ENCODE data around the gene REP15.
"Not testable (repeated sequence)": the region's sequence is repeated elsewhere in the genome, so short reads cannot be mapped to it uniquely, and the experiment has no call there.

Gene REP15

GRCh38 chr12:27710592-27711316 is 14.5 kb downstream of the REP15 start, which contains the start of gene MRPS35:
Gene MRPS35 (plus strand): TSS chr12:27710832. CDS start chr12:27710844, 12 bp downstream.
- TF ChIP-seq ZNF274 (IDR thresholded peaks at IDR 0.05; ENCODE audit: low read depth, low read length) = no peak
- peak within 1 kb of the TSS; percentile 93 for H3K4me3 ChIP-seq (ENCODE audit: low read length)

DNA sequence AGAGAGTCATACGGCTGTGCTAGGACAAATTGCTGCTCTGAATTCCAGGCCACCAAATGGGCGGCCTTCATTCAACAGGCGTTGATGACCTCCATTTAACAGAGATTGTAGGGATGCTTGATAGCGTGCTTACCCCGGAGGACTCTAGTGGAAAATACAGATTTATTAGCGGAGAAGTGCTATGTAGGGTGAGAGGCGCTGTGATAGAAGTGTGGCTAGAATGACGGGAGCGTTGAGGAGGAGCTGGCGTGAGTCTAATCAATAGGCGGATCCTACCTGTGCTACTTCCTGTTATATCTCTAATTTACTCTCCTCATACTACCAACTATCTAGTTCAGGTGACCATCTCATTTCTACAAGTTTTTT is 15.1 kb downstream of the REP15 start:
- H3K4me3 ChIP-seq (ENCODE audit: low read length) = peak overlapping the region; percentile 93
- TF ChIP-seq ZNF274 (IDR thresholded peaks at IDR 0.05; ENCODE audit: low read depth, low read length) = no peak

DNA sequence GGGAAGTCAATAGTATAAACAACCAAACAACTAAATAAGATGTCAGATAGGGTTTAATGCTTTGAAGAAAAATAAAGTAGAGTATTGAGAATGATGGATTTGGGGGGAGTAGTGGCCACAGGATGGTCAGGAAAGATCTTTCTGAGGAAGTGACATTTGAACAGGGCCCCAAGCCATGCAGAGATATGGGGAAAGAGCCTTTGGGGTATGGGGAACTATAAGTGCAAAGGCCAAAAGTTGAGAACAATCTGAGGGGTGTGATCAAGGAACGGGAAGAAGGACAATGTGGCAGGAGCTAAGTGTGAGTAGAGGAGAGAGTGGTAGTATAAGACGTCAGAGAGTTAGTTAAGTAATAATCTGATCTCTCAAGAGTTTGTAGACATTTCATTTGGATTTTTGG is 15.7 kb downstream of the REP15 start:
- peak overlapping the region; percentile 93 for H3K4me3 ChIP-seq (ENCODE audit: low read length)

GRCh38 chr12:27723212-27723611 is 27.0 kb downstream of the REP15 start:
- no peak for TF ChIP-seq ZNF274 (IDR thresholded peaks at IDR 0.05; ENCODE audit: low read depth, low read length)

More for the DNA sequence above, 15.7 kb downstream of the REP15 start:
- no peak for TF ChIP-seq ZNF274 (IDR thresholded peaks at IDR 0.05; ENCODE audit: low read depth, low read length)

DNA sequence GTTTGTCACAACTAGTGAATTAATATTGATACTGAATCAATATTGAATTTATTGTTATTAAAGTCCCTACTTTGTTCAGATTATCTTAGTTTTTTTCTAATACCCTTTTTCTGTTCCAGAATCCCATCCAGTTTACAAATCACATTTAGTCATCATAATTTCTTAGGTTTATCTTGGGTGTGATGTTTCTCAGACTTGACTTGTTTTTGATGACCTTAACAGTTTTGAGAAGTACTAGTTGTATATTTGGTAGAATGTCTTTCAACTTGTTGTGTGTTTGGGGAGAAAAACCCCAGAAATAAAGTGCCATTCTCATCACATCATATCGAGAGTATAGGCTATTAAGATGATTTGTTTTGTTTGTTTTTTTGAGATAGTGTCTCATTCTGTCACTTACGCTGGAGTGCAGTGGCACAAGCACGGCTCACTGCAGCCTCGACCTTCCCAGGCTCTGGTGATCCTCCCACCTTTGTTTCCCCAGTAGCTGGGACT is 33.9 kb downstream of the REP15 start:
- no peak for TF ChIP-seq ZNF274 (IDR thresholded peaks at IDR 0.05; ENCODE audit: low read depth, low read length)
- H3K4me3 ChIP-seq (ENCODE audit: low read length) = no peak overlapping the region

More at GRCh38 chr12:27723212-27723611, 27.0 kb downstream of the REP15 start:
- H3K4me3 ChIP-seq (ENCODE audit: low read length) = no peak overlapping the region

DNA sequence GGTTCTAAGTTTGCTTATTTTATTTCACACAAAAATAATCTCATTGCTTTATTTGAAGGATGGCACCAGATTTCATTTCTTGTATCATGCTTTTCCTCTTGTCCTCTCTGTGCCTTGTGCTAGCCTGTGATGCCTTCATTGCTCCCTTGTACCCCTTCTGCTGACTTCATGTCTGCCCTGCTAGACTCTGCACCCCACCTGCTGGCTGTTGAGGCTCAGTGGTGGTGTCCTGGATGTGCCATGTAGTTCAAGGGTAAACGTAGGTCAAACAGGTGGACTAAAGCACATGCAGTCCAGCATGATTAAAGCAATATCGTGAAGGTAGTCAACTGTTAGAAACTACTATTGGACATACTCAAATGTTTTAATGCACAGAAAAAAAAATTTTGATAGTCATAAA is 36.0 kb downstream of the REP15 start:
- no peak for TF ChIP-seq ZNF274 (IDR thresholded peaks at IDR 0.05; ENCODE audit: low read depth, low read length)
- no peak overlapping the region for H3K4me3 ChIP-seq (ENCODE audit: low read length)

DNA sequence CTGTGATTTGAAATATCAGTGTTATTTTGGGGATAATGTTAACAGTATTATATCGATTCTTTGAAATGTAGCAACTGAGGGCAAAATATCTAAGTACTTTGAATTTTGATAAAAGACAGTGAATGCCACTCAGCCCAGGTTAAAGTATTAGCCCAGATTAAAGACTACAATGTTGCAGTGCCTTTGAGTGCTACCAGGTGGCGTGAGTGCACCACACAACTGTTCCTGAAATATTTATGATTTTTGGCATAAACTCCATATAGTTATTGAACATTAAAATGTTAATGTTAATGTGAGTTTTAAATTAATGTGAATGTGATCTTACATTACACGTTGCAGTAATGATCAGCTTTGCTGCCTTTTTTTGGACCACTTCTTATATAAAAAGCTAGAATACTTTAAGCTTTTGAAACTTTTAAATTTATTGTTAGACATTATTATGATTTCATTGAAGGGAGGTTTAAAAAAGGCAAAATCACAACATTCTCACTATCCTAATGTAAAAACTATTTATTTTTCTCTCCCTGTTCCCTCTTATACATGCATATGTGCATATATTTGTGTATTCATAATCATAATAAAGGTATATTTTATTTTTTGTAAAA is 36.9 kb downstream of the REP15 start:
- TF ChIP-seq ZNF274 (IDR thresholded peaks at IDR 0.05; ENCODE audit: low read depth, low read length) = no peak
- H3K4me3 ChIP-seq (ENCODE audit: low read length) = no peak overlapping the region

DNA sequence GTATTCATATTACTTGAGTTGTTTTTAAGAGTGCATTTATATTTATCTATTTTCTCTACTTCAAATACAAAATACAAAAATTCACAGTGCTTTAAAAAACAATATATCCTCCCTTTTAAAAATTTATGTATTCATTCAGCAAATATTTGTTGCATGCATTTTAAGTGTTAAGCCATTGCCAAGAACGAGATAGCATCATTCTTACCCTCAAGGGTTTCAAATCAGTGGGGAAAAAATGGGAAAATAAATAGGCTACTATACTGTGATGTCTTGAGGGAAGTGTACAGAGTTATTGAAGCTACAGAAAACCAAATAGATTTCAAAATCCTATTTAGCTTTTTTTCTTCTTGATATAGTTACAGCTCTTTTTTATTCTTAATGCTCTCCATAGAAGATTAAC is 37.5 kb downstream of the REP15 start:
- H3K4me3 ChIP-seq (ENCODE audit: low read length) = no peak overlapping the region
- TF ChIP-seq ZNF274 (IDR thresholded peaks at IDR 0.05; ENCODE audit: low read depth, low read length) = no peak

- H3K4me3 ChIP-seq (ENCODE audit: low read length) = not testable (repeated sequence)
Observed at GRCh38 chr12:27734321-27734720, 38.1 kb downstream of the REP15 start.

- TF ChIP-seq ZNF274 (IDR thresholded peaks at IDR 0.05; ENCODE audit: low read depth, low read length) = no peak
Observed at GRCh38 chr12:27743601-27744000, 47.4 kb downstream of the REP15 start.

DNA sequence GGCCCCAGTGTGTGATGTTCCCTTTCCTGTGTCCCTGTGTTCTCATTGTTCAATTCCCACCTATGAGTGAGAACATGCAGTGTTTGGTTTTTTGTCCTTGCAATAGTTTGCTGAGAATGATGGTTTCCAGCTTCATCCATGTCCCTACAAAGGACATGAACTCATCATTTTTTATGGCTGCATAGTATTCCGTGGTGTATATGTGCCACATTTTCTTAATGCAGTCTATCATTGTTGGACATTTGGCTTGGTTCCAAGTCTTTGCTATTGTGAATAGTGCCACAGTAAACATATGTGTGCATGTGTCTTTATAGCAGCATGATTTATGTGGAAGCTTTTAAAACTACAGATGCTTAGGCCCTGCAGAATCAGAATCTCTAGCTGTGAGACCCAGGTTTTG is 49.5 kb downstream of the REP15 start:
- not testable (repeated sequence) for H3K4me3 ChIP-seq (ENCODE audit: low read length)

More at GRCh38 chr12:27743601-27744000, 47.4 kb downstream of the REP15 start:
- H3K4me3 ChIP-seq (ENCODE audit: low read length) = no peak overlapping the region
